ENCODE results near the gene PDS5A. TPM values are rescaled to one million over a fixed set of nuclear protein-coding genes. Genes with fewer than 3 reads are reported as not detected.
"Not testable (repeated sequence)": the region's sequence is repeated elsewhere in the genome, so short reads cannot be mapped to it uniquely, and the experiment has no call there.

The PDS5A gene
- total and polyA plus RNA-seq, 2 donors (not counting 3 experiments of a cell fraction or from before 2014, with no cell fraction given), result 17.5 to 80.8 TPM

DNA sequence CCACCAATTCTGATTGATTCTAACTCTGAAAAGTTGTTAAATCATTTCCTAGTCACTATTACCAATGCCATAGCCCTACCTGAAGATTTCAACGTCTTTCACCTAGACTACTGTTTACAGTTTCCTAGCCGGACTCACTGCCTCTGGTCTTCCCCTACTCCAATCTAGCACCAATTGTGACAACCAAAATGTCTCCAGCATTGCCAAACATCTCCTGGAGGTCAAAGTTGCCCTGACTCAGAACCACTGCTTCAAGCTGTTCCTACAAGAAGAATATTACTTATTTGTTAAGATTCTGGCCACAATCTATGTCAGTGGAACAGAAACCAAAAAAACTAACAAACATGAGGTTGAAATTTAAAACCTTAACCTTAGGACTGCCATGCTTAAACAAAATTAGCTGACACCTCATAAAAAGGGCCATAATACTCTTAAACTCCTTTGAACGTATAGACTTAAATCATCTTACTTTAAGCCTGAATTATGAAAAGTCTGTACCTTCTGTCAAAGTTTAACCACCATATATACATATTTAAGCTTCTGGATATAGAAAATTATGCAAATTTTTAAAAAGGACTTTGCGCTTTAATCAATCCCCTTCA is 2.1 kb downstream of the PDS5A start:
- CTCF ChIA-PET, result interaction anchor here (0.6 to 1.1 kb wide), 2 partner anchors 23 to 506 kb away, joined by 3 to 5 read pairs; no protein-coding TSS in a partner anchor
- no peaks in the 10 kb centered on the region for H3K27me3 ChIP-seq (ENCODE audit: control insufficient read depth in 2 of 2, insufficient read depth in 2 of 2, low read length in 2 of 2)
- dilution Hi-C loops (cut with MboI; ENCODE audit: extremely low pct_ligation_motif_present, low sequenced_read_pairs), result no loop called here
- TSS peak; percentile 24 for BruUV-seq (replicated peaks)
- H3K9ac ChIP-seq (replicated peaks; ENCODE audit: extremely low read depth, insufficient read depth, low read length), result peak overlapping the region; percentile 94
- H3K4me3 ChIP-seq (replicated peaks in 1 of 3; ENCODE audit: insufficient read depth in 1 of 3, low read depth in 1 of 3, low read length in 3 of 3), result peak overlapping the region in 1 of 3 experiments; percentile 72
- TF ChIP-seq FOS (IDR thresholded peaks at IDR 0.05; ENCODE audit: borderline replicate concordance, insufficient read depth, low read length) (no peak), MYC (IDR thresholded peaks at IDR 0.05; ENCODE audit: low read depth, low read length) (no peak), POLR2AphosphoS5 (IDR thresholded peaks at IDR 0.05; ENCODE audit: insufficient read depth, low read depth, low read length) (no peak), JUN (IDR thresholded peaks at IDR 0.05; ENCODE audit: borderline replicate concordance, insufficient read depth, insufficient read length, low read depth) (no peak), GATA2 (IDR thresholded peaks at IDR 0.05; ENCODE audit: insufficient read depth, insufficient read length, low read depth, low read length) (no peak), EZH2 (IDR thresholded peaks at IDR 0.05; ENCODE audit: borderline replicate concordance, low read depth, low read length, severe bottlenecking) (no peak), POLR2A (IDR thresholded peaks at IDR 0.05; ENCODE audit: low read depth, low read length) (no peak)
- TF ChIP-seq, protein P1, sequence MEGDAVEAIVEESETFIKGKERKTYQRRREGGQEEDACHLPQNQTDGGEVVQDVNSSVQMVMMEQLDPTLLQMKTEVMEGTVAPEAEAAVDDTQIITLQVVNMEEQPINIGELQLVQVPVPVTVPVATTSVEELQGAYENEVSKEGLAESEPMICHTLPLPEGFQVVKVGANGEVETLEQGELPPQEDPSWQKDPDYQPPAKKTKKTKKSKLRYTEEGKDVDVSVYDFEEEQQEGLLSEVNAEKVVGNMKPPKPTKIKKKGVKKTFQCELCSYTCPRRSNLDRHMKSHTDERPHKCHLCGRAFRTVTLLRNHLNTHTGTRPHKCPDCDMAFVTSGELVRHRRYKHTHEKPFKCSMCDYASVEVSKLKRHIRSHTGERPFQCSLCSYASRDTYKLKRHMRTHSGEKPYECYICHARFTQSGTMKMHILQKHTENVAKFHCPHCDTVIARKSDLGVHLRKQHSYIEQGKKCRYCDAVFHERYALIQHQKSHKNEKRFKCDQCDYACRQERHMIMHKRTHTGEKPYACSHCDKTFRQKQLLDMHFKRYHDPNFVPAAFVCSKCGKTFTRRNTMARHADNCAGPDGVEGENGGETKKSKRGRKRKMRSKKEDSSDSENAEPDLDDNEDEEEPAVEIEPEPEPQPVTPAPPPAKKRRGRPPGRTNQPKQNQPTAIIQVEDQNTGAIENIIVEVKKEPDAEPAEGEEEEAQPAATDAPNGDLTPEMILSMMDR (IDR thresholded peaks at IDR 0.05; ENCODE audit: extremely low read depth in 1 of 2, insufficient read depth in 1 of 2, low read depth in 1 of 2, low read length in 2 of 2), result no peak
- TF ChIP-seq, protein P2, sequence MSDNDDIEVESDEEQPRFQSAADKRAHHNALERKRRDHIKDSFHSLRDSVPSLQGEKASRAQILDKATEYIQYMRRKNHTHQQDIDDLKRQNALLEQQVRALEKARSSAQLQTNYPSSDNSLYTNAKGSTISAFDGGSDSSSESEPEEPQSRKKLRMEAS (IDR thresholded peaks at IDR 0.05; ENCODE audit: insufficient read depth, insufficient read length), result no peak
- no peak overlapping the region for H3K27ac ChIP-seq (ENCODE audit: insufficient read depth, low read depth, low read length)
- peaks cover 65% of the 10 kb centered on the region for H3K79me2 ChIP-seq (ENCODE audit: control insufficient read depth, insufficient read depth, low read length)
- H3K36me3 ChIP-seq (ENCODE audit: control insufficient read depth in 2 of 2, extremely low read depth in 1 of 2, insufficient read depth in 2 of 2, low read length in 2 of 2), result peaks cover 6 to 11% of the 10 kb centered on the region in 2 experiments
- DNase-seq (ENCODE audit: low read depth, low spot score) (no peak), FAIRE-seq (no peak)
- H3K9me1 ChIP-seq (replicated peaks; ENCODE audit: control insufficient read depth, extremely low read depth, insufficient read depth, low read length), result no peaks in the 10 kb centered on the region
- peak overlapping the region; percentile 92 for H3K4me2 ChIP-seq (ENCODE audit: insufficient read depth, low read length)
- intact Hi-C loops (cut with micrococcal nuclease), result loop anchor here (1.0 to 2.0 kb wide), 4 partner anchors 155 to 506 kb away; no protein-coding TSS in a partner anchor
- no peaks in the 10 kb centered on the region for H3K9me3 ChIP-seq (replicated peaks; ENCODE audit: control insufficient read depth, insufficient read depth, low read length)
- H4K20me1 ChIP-seq (replicated peaks; ENCODE audit: control insufficient read depth, extremely low read depth, insufficient read depth, low read length), result peaks cover 2% of the 10 kb centered on the region
- peaks cover 15% of the 10 kb centered on the region for H3K4me1 ChIP-seq (ENCODE audit: control insufficient read depth, extremely low read depth, insufficient read depth, low read length)
- no peak overlapping the region for H2AFZ ChIP-seq (ENCODE audit: low read depth, low read length)
- POLR2A ChIA-PET, result no interaction called here

DNA sequence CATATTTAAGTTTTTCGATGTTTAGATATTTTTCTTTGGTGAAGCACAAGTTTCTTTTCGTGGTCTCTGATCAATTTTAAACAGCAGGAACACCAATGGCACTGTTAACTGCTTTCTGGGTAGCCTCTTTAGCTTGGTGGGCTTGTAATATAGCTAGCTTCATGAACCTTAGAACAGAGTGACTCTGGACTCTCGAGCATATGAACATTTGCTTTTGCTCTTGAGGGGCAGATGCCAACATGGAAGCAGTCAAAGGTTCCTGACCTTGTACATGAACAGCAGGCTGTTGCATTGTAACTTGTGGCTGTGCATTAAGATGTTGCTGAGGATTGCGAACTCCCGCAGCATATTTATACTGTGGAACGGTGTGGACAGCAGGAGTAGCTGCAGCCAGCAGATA is 4.7 kb downstream of the PDS5A start:
- BruUV-seq (replicated peaks); H3K4me2 ChIP-seq (ENCODE audit: insufficient read depth, low read length); H3K9me3 ChIP-seq (replicated peaks; ENCODE audit: control insufficient read depth, insufficient read depth, low read length); H4K20me1 ChIP-seq (replicated peaks; ENCODE audit: control insufficient read depth, extremely low read depth, insufficient read depth, low read length); DNase-seq (ENCODE audit: low read depth, low spot score); H3K27me3 ChIP-seq (ENCODE audit: control insufficient read depth in 2 of 2, insufficient read depth in 2 of 2, low read length in 2 of 2); dilution Hi-C loops (cut with MboI; ENCODE audit: extremely low pct_ligation_motif_present, low sequenced_read_pairs); H3K9ac ChIP-seq (replicated peaks; ENCODE audit: extremely low read depth, insufficient read depth, low read length); H3K4me3 ChIP-seq (replicated peaks in 1 of 3; ENCODE audit: insufficient read depth in 1 of 3, low read depth in 1 of 3, low read length in 3 of 3); FAIRE-seq; H3K27ac ChIP-seq (ENCODE audit: insufficient read depth, low read depth, low read length); H2AFZ ChIP-seq (ENCODE audit: low read depth, low read length); POLR2A ChIA-PET; intact Hi-C loops (cut with micrococcal nuclease); H3K9me1 ChIP-seq (replicated peaks; ENCODE audit: control insufficient read depth, extremely low read depth, insufficient read depth, low read length): not testable (repeated sequence)
- Histone ChIP-seq H3K79me2 (ENCODE audit: control insufficient read depth, insufficient read depth, low read length) (peaks cover 90% of the 10 kb centered on the region), H3K4me1 (ENCODE audit: control insufficient read depth, extremely low read depth, insufficient read depth, low read length) (peaks cover 17% of the 10 kb centered on the region), H3K36me3 (ENCODE audit: control insufficient read depth in 2 of 2, extremely low read depth in 1 of 2, insufficient read depth in 2 of 2, low read length in 2 of 2) (peaks cover 6 to 11% of the 10 kb centered on the region in 2 experiments)
- CTCF ChIA-PET, result interaction anchor here (0.6 kb wide), 1 partner anchor 59 kb away, joined by 3 read pairs; no protein-coding TSS in a partner anchor
